K562 (cell line): Measurements from ENCODE around the gene DHRS7C. TPM values are rescaled to one million over a fixed set of nuclear protein-coding genes. Genes with fewer than 3 reads are reported as not detected.

Experiments
- ATAC-seq: fragments of 200-7000 bp; cut with Tn5 transposase; 3 replicates; pipeline ENCODE4 v1.9.1; 2020; ENCODE audit warnings: moderate library complexity
- BruUV-seq: library from RNA; stranded (reverse); fragments of 400-500 nt; replicated peaks from 2 replicates; lab custom pipeline; 2021; lab: Mats Ljungman, UMichigan
- CTCF ChIA-PET: fragments of 300-600 bp; formaldehyde crosslinking; extraction: SDS; loops from one replicate; lab custom pipeline; 2021; ENCODE audit warnings: low intra/inter-chr PET ratio; lab: Yijun Ruan, JAX
- POLR2A ChIA-PET: fragments of 300-600, 350-650 bp; sonication (Branson Sonifier 250); formaldehyde crosslinking; extraction: SDS; loops from one replicate; lab custom pipeline; 2021; ENCODE audit warnings: antibody characterized with exemption, inconsistent platforms; lab: Yijun Ruan, JAX
- DNase-seq, 4 experiments: peaks; one replicate each; pipeline versions ENCODE4 v3.0.0 to v3.0.0-alpha.2; 2011 to 2018; ENCODE audit warnings: low spot score in 3 of 4, mixed read lengths in 3 of 4; ENCODE audit errors: extremely low read depth in 1 of 4
- FAIRE-seq: peaks from 2 replicates; lab custom pipeline; 2011; peaks lifted over from hg19 to GRCh38; lab: Jason Lieb, UNC
- H2AFZ ChIP-seq: 2 replicates; pipeline ENCODE4 v1.6.0; 2011; ENCODE audit warnings: low read depth, low read length, control low read depth, inconsistent platforms
- H3K27ac ChIP-seq: fragments of 200-600 bp; 3 replicates; pipeline ENCODE4 v1.8.0; 2011; ENCODE audit warnings: low read depth, mild to moderate bottlenecking, control low read depth, inconsistent platforms, low read length, moderate library complexity, mixed read lengths; ENCODE audit errors: extremely low read depth
- H3K27me3 ChIP-seq, 2 experiments: fragments of 300-600 bp in 1 of 2; 2 replicates in 1 of 2; 3 replicates in 1 of 2; pipeline versions ENCODE4 v1.6.0 to v1.8.0; 2011; ENCODE audit warnings: inconsistent platforms in 2 of 2, low read length in 2 of 2, mild to moderate bottlenecking in 1 of 2, mixed read lengths in 1 of 2, moderate library complexity in 1 of 2; ENCODE audit not compliant: control insufficient read depth in 2 of 2, insufficient read depth in 2 of 2
- H3K36me3 ChIP-seq: fragments of 300-600 bp; 3 replicates; pipeline ENCODE4 v1.8.0; 2011; ENCODE audit warnings: mild to moderate bottlenecking, low read length, inconsistent platforms; ENCODE audit not compliant: control insufficient read depth, insufficient read depth
- H3K4me1 ChIP-seq, 2 experiments: fragments of 200-600 bp in 1 of 2; replicated peaks in 1 of 2; 2 replicates in 1 of 2; 3 replicates in 1 of 2; pipeline versions ENCODE4 v1.5.1 to v1.8.0; 2011; ENCODE audit warnings: inconsistent platforms in 2 of 2, low read length in 2 of 2, mild to moderate bottlenecking in 1 of 2, mixed read lengths in 1 of 2, moderate library complexity in 1 of 2; ENCODE audit not compliant: control insufficient read depth in 2 of 2, insufficient read depth in 2 of 2
- H3K4me2 ChIP-seq: 2 replicates; pipeline ENCODE4 v1.6.1; 2011; ENCODE audit warnings: low read length, control low read depth, inconsistent platforms, mixed read lengths; ENCODE audit not compliant: insufficient read depth
- H3K4me3 ChIP-seq: fragments of 200-600 bp; sonication (generic), shearing (Covaris generic); 2 replicates; pipeline ENCODE4 v1.5.1; 2016; ENCODE audit warnings: control low read depth, inconsistent platforms
- H3K79me2 ChIP-seq: fragments of 200-600 bp; 3 replicates; pipeline ENCODE4 v1.8.0; 2011; ENCODE audit warnings: low read length, inconsistent platforms; ENCODE audit not compliant: control insufficient read depth, insufficient read depth
- H3K9ac ChIP-seq, 2 experiments: 2 replicates each; pipeline versions ENCODE4 v1.6.0 to v1.6.1; 2011; ENCODE audit warnings: low read depth in 2 of 2, low read length in 2 of 2, control low read depth in 1 of 2, inconsistent platforms in 1 of 2, mild to moderate bottlenecking in 1 of 2, mixed read lengths in 1 of 2; ENCODE audit not compliant: insufficient read depth in 1 of 2
- H3K9me1 ChIP-seq: one replicate; pipeline ENCODE4 v1.6.0; 2011; ENCODE audit warnings: inconsistent platforms, mild to moderate bottlenecking, low read length, moderate library complexity; ENCODE audit not compliant: control insufficient read depth, insufficient read depth
- H3K9me3 ChIP-seq: replicated peaks from 2 replicates; pipeline ENCODE4 v1.5.1; 2011; ENCODE audit warnings: low read depth, low read length, inconsistent platforms; ENCODE audit not compliant: control insufficient read depth, insufficient read depth
- H4K20me1 ChIP-seq: replicated peaks from 2 replicates; pipeline ENCODE4 v1.6.1; 2011; ENCODE audit warnings: low read length, inconsistent platforms, mixed read lengths; ENCODE audit not compliant: control insufficient read depth, insufficient read depth
- ATF1 ChIP-seq, 2 experiments: fragments of 450-650 bp in 1 of 2; IDR thresholded peaks; 2 replicates each; pipeline ENCODE4 v1.6.1; 2016; ENCODE audit warnings: missing compliant biosample characterization in 1 of 2, missing genetic modification characterization in 1 of 2
- CREBBP ChIP-seq: IDR thresholded peaks from one replicate; pipeline ENCODE4 v1.6.1; 2012; ENCODE audit warnings: low read depth, mild to moderate bottlenecking, control low read depth, inconsistent platforms, low read length
- DIDO1 ChIP-seq: fragments of 450-650 bp; IDR thresholded peaks from 2 replicates; pipeline ENCODE4 v1.6.1; 2016; ENCODE audit warnings: low read depth, missing biosample characterization, missing genetic modification characterization
- FOXA3 ChIP-seq, 2 experiments: fragments of 450-650 bp in 1 of 2; sonication (generic) in 1 of 2; formaldehyde crosslinking; IDR thresholded peaks in 1 of 2; conservative IDR thresholded peaks in 1 of 2; 2 replicates each; pipeline versions ENCODE4 v1.4.0 to v1.8.0; 2020 to 2022; ENCODE audit warnings: mild to moderate bottlenecking in 2 of 2, missing genetic modification reagents in 1 of 2
- MTA1 ChIP-seq: fragments of 450-650 bp; IDR thresholded peaks from 2 replicates; pipeline ENCODE4 v1.6.1; 2017; ENCODE audit warnings: borderline replicate concordance
- POLR2B ChIP-seq: fragments of 450-650 bp; IDR thresholded peaks from 2 replicates; pipeline ENCODE4 v1.6.1; 2018; ENCODE audit warnings: low read depth; ENCODE audit not compliant: partially characterized antibody
- PTTG1 ChIP-seq: fragments of 450-650 bp; IDR thresholded peaks from 2 replicates; pipeline ENCODE4 v1.6.1; 2016; ENCODE audit warnings: low read depth, mild to moderate bottlenecking, missing genetic modification characterization, missing compliant biosample characterization
- RBM34 ChIP-seq: fragments of 200-400 bp; formaldehyde crosslinking; IDR thresholded peaks from 2 replicates; pipeline ENCODE4 v1.6.1; 2018; ENCODE audit warnings: low read length, borderline replicate concordance; ENCODE audit not compliant: insufficient read depth
- SMAD3 ChIP-seq: fragments of 450-650 bp; formaldehyde crosslinking; conservative IDR thresholded peaks from 2 replicates; pipeline ENCODE4 v1.4.0; 2020; ENCODE audit warnings: mild to moderate bottlenecking
- SMARCC2 ChIP-seq: fragments of 450-650 bp; IDR thresholded peaks from 2 replicates; pipeline ENCODE4 v1.6.1; 2017; ENCODE audit warnings: antibody characterized with exemption, moderate library complexity, mild to moderate bottlenecking, low read depth
- U2AF1 ChIP-seq: fragments of 200-400 bp; formaldehyde crosslinking; optimal IDR thresholded peaks from 2 replicates; pipeline ENCODE3; 2017; ENCODE audit warnings: mild to moderate bottlenecking, low read depth, low read length, moderate library complexity
- WGBS: fragments of 100-300 bp; shearing (Covaris generic); methylation state at CpG from one replicate; pipeline ENCODE4 v1.1.6; 2016; ENCODE audit warnings: low coverage, mixed read lengths; ENCODE audit not compliant: insufficient coverage; ENCODE audit errors: missing lambda C conversion rate; 5-methylcytosine and 5-hydroxymethylcytosine counted together
- in situ Hi-C: fragments of 300-500 bp; cut with MboI; formaldehyde crosslinking; loops from 4 replicates; pipeline ENCODE4 v1.15.0; 2018; ENCODE audit warnings: inconsistent platforms, mixed read lengths
- intact Hi-C: fragments of 100-400 bp; cut with micrococcal nuclease; formaldehyde crosslinking; loops from 2 replicates; pipeline ENCODE4 v1.14.2; 2022
- polyA plus RNA-seq, 8 experiments: library from polyadenylated mRNA; depleted of rRNA in 4 of 8; stranded (reverse) in 5 of 8; unstranded in 3 of 8; fragments of >200 nt; fragmentation: Nextera tagmentation in 2 of 8; fragmentation: Illumina TruSeq in 1 of 8; extraction: Ambion mirVana in 2 of 8; extraction: Trizol in 1 of 8; gene quantifications; 2 replicates each; pipeline versions ENCODE4 v1.2.1 to v1.2.3, GENCODE V29; 2011 to 2014; ENCODE audit warnings: inconsistent platforms in 1 of 8, missing spikeins in 1 of 8
- total RNA-seq, 7 experiments: library from RNA; depleted of rRNA in 6 of 7; stranded (reverse); fragments of >200 nt in 6 of 7; fragmentation: Illumina TruSeq in 2 of 7; extraction: Trizol in 2 of 7; gene quantifications; 2 replicates each; pipeline versions ENCODE4 v1.2.1 to v1.2.3, GENCODE V29; 2011 to 2021; ENCODE audit warnings: low replicate concordance in 1 of 7

DHRS7C gene
- total and polyA plus RNA-seq, 9 of the 15 experiments (the other 6 are each of a cell fraction or from before 2014, with no cell fraction given), result not detected

DNA sequence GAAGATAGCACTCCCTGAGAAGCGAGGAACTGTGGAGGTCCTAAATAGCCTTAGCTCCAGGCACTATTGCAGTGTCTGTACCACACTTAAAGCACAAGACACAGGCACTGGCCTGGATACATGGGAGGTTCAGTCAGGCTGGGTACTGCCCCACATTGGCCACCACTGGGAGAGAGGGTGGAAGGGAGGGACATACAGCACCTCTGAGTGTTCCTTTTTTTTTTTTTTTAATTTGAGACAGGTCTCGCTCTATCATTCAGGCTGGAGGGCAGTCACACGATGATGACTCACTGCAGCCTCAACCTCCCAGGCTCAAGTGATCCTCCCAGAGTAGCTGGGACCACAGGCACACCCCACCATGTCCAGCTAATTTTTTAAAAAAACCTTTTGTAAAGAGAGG, 29.1 kb upstream of the DHRS7C start:
- whole genome bisulfite sequencing, result 0% methylated on average over 1 of the region's 3 CpGs
- no peak for ATAC-seq
- H4K20me1 ChIP-seq, result no peaks in the 10 kb centered on the region
- in situ Hi-C loops, result no loop called here
- no peak overlapping the region for H3K27ac ChIP-seq
- H3K27me3 ChIP-seq, result peaks cover 0 to 4% of the 10 kb centered on the region in 2 experiments; a peak in 1 of 5 replicates
- H3K4me3 ChIP-seq, result no peak overlapping the region
- no peak overlapping the region for H3K9ac ChIP-seq
- POLR2A ChIA-PET, result no interaction called here
- H3K9me1 ChIP-seq, result no peaks in the 10 kb centered on the region
- intact Hi-C loops, result no loop called here
- H2AFZ ChIP-seq, result no peak overlapping the region
- no peak for FAIRE-seq
- H3K9me3 ChIP-seq, result no peaks in the 10 kb centered on the region
- TF ChIP-seq SMAD3 (CRISPR knock-in tag) (no peak), PTTG1 (tag) (no peak), RBM34 (no peak), U2AF1 (no peak), POLR2B (no peak), ATF1 (CRISPR knock-in tag; IDR thresholded peaks at IDR 0.05) (no peak), ATF1 (tag; IDR thresholded peaks at IDR 0.05) (no peak), MTA1 (no peak), SMARCC2 (no peak), FOXA3 (CRISPR knock-in tag; conservative IDR thresholded peaks at IDR 0.05 in 1 of 2, IDR thresholded peaks at IDR 0.05 in 1 of 2) (no peak), CREBBP (no peak), DIDO1 (tag) (no peak)
- no peak for DNase-seq
- CTCF ChIA-PET, result no interaction called here
- no peaks in the 10 kb centered on the region for H3K36me3 ChIP-seq
- no peaks in the 10 kb centered on the region for H3K4me1 ChIP-seq
- BruUV-seq, result no TSS peak
- H3K79me2 ChIP-seq, result no peaks in the 10 kb centered on the region
- no peak overlapping the region for H3K4me2 ChIP-seq
